H9 (cell line): ENCODE measurements around the gene GIT2. TPM values are rescaled to one million over a fixed set of nuclear protein-coding genes. Genes with fewer than 3 reads are reported as not detected.

Experiments used
- DNase-seq: peaks from one replicate; pipeline ENCODE4 v3.0.0-alpha.2; 2017
- H2AFZ ChIP-seq: one replicate; pipeline ENCODE4 v1.6.1; 2013; ENCODE audit warnings: mild to moderate bottlenecking, low read length, control low read depth, moderate library complexity
- H2AK5ac ChIP-seq: 2 replicates; pipeline ENCODE4 v1.6.1; 2013; ENCODE audit warnings: low read length, control low read depth, mixed read lengths; ENCODE audit not compliant: insufficient read length
- H2BK120ac ChIP-seq: one replicate; pipeline ENCODE4 v1.6.1; 2013; ENCODE audit warnings: low read depth, mild to moderate bottlenecking, low read length, control low read depth, inconsistent platforms; ENCODE audit not compliant: poor library complexity, severe bottlenecking
- H2BK12ac ChIP-seq: 2 replicates; pipeline ENCODE4 v1.6.1; 2013; ENCODE audit warnings: low read length, control low read depth, mixed read lengths, low read depth; ENCODE audit not compliant: insufficient read length
- H2BK15ac ChIP-seq: 2 replicates; pipeline ENCODE4 v1.6.1; 2013; ENCODE audit warnings: low read depth, low read length, control low read depth
- H2BK20ac ChIP-seq: one replicate; pipeline ENCODE4 v1.6.1; 2013; ENCODE audit warnings: low read depth, mild to moderate bottlenecking, low read length, control low read depth, inconsistent platforms; ENCODE audit not compliant: poor library complexity, severe bottlenecking
- H2BK5ac ChIP-seq: 2 replicates; pipeline ENCODE4 v1.6.1; 2013; ENCODE audit warnings: low read length, control low read depth, mixed read lengths; ENCODE audit not compliant: insufficient read length
- H3K14ac ChIP-seq: 2 replicates; pipeline ENCODE4 v1.6.1; 2013; ENCODE audit warnings: low read length, control low read depth; ENCODE audit not compliant: insufficient read depth
- H3K18ac ChIP-seq: 2 replicates; pipeline ENCODE4 v1.6.1; 2013; ENCODE audit warnings: low read depth, mild to moderate bottlenecking, mixed read lengths, low read length, control low read depth; ENCODE audit not compliant: insufficient read length
- H3K23ac ChIP-seq: 2 replicates; pipeline ENCODE4 v1.6.1; 2013; ENCODE audit warnings: low read length, control low read depth, mixed read lengths, low read depth; ENCODE audit not compliant: insufficient read length
- H3K23me2 ChIP-seq: 2 replicates; pipeline ENCODE4 v1.6.1; 2013; ENCODE audit warnings: low read depth, mild to moderate bottlenecking, mixed read lengths, low read length, control low read depth; ENCODE audit not compliant: insufficient read length, poor library complexity, severe bottlenecking
- H3K27ac ChIP-seq: 2 replicates; pipeline ENCODE4 v1.5.1; 2013; ENCODE audit warnings: low read length, control low read depth, mixed read lengths, low read depth; ENCODE audit not compliant: insufficient read length
- H3K27me3 ChIP-seq: 2 replicates; pipeline ENCODE4 v1.6.1; 2013; ENCODE audit warnings: low read length, control low read depth, inconsistent platforms; ENCODE audit not compliant: insufficient read depth
- H3K4ac ChIP-seq: 2 replicates; pipeline ENCODE4 v1.6.1; 2013; ENCODE audit warnings: low read depth, mild to moderate bottlenecking, control low read depth, inconsistent platforms, low read length, moderate library complexity
- H3K4me1 ChIP-seq: 2 replicates; pipeline ENCODE4 v1.6.1; 2013; ENCODE audit warnings: low read length, control low read depth, inconsistent platforms; ENCODE audit not compliant: insufficient read depth
- H3K4me2 ChIP-seq: 2 replicates; pipeline ENCODE4 v1.6.1; 2013; ENCODE audit warnings: low read length, control low read depth, mixed read lengths; ENCODE audit not compliant: insufficient read length, insufficient read depth
- H3K56ac ChIP-seq: 2 replicates; pipeline ENCODE4 v1.6.1; 2013; ENCODE audit warnings: low read depth, mild to moderate bottlenecking, mixed read lengths, low read length, control low read depth; ENCODE audit not compliant: insufficient read length
- H3K79me1 ChIP-seq: 2 replicates; pipeline ENCODE4 v1.6.1; 2013; ENCODE audit warnings: low read depth, mild to moderate bottlenecking, moderate library complexity, low read length, control low read depth, inconsistent platforms; ENCODE audit not compliant: insufficient read depth, poor library complexity, severe bottlenecking
- H3K79me2 ChIP-seq: 2 replicates; pipeline ENCODE4 v1.6.1; 2013; ENCODE audit warnings: low read length, control low read depth, inconsistent platforms; ENCODE audit not compliant: insufficient read depth
- H3K9ac ChIP-seq: 2 replicates; pipeline ENCODE4 v1.6.1; 2013; ENCODE audit warnings: low read length, control low read depth, mixed read lengths; ENCODE audit not compliant: insufficient read length; ENCODE audit errors: extremely low read depth
- H3K9me3 ChIP-seq: one replicate; pipeline ENCODE4 v1.6.1; 2013; ENCODE audit warnings: low read depth, low read length, inconsistent platforms; ENCODE audit not compliant: control insufficient read depth
- H3T11ph ChIP-seq: one replicate; pipeline ENCODE4 v1.6.1; 2013; ENCODE audit warnings: mild to moderate bottlenecking, low read length, control low read depth, inconsistent platforms
- H4K20me1 ChIP-seq: one replicate; pipeline ENCODE4 v1.6.1; 2013; ENCODE audit not compliant: control insufficient read depth, insufficient read length, insufficient read depth
- H4K5ac ChIP-seq: 2 replicates; pipeline ENCODE4 v1.6.1; 2013; ENCODE audit warnings: low read depth, mild to moderate bottlenecking, mixed read lengths, low read length, control low read depth; ENCODE audit not compliant: insufficient read length
- H4K8ac ChIP-seq: replicated peaks from 2 replicates; pipeline ENCODE4 v1.6.1; 2013; ENCODE audit warnings: low read length, control low read depth, mixed read lengths, low read depth; ENCODE audit not compliant: insufficient read length
- H4K91ac ChIP-seq: 2 replicates; pipeline ENCODE4 v1.6.1; 2013; ENCODE audit warnings: low read depth, mild to moderate bottlenecking, moderate library complexity, mixed read lengths, low read length, control low read depth; ENCODE audit not compliant: insufficient read length
- H3K27ac Mint-ChIP-seq, 3 experiments: 2 replicates in 2 of 3; 3 replicates in 1 of 3; pipeline ENCODE4 v1.8.0; 2020 to 2021; ENCODE audit warnings: mixed read lengths in 3 of 3, mild to moderate bottlenecking in 1 of 3, moderate library complexity in 1 of 3
- H3K27me3 Mint-ChIP-seq: 2 replicates; pipeline ENCODE4 v1.8.0; 2021; ENCODE audit warnings: low read depth, mild to moderate bottlenecking, moderate library complexity, mixed read lengths
- H3K36me3 Mint-ChIP-seq, 3 experiments: 2 replicates in 2 of 3; 3 replicates in 1 of 3; pipeline ENCODE4 v1.8.0; 2020 to 2021; ENCODE audit warnings: low read depth in 3 of 3, mixed read lengths in 3 of 3; ENCODE audit not compliant: insufficient read depth in 1 of 3
- H3K4me1 Mint-ChIP-seq, 2 experiments: 2 replicates each; pipeline ENCODE4 v1.8.0; 2020; ENCODE audit warnings: mixed read lengths in 2 of 2
- H3K4me3 Mint-ChIP-seq, 2 experiments: 2 replicates in 1 of 2; 3 replicates in 1 of 2; pipeline ENCODE4 v1.8.0; 2020 to 2021; ENCODE audit warnings: mild to moderate bottlenecking in 2 of 2, mixed read lengths in 2 of 2, moderate library complexity in 1 of 2
- H3K9me3 Mint-ChIP-seq, 2 experiments: 2 replicates in 1 of 2; 3 replicates in 1 of 2; pipeline ENCODE4 v1.8.0; 2020; ENCODE audit warnings: mild to moderate bottlenecking in 2 of 2, mixed read lengths in 2 of 2, moderate library complexity in 1 of 2
- CTCF ChIP-seq: fragments of 200-600 bp; sonication (generic); conservative IDR thresholded peaks from 3 replicates; pipeline ENCODE4 v1.8.0; 2021; ENCODE audit warnings: antibody characterized with exemption, mild to moderate bottlenecking
- WGBS: extraction: QIAGEN DNeasy Blood & Tissue Kit; methylation state at CpG from one replicate; pipeline ENCODE4 v1.1.7; 2013; ENCODE audit warnings: missing lambda C conversion rate, low lambda C conversion rate, mixed read lengths; ENCODE audit not compliant: insufficient read length; ENCODE audit errors: extremely low coverage; 5-methylcytosine and 5-hydroxymethylcytosine counted together
- total RNA-seq: library from RNA; stranded (reverse); gene quantifications from 2 replicates; pipeline ENCODE4 v1.2.1, GENCODE V29; 2021

Gene GIT2
- total RNA-seq, 1 experiment from 2014 or later = 27.0 TPM

GRCh38 chr12:109885616-109886015 lies 110.6 kb downstream of the GIT2 start:
- Histone ChIP-seq H2BK12ac (no peak overlapping the region), H3K4me2 (no peak overlapping the region)
- no peak for TF ChIP-seq CTCF

More at GRCh38 chr12:109885616-109886015, 110.6 kb downstream of the GIT2 start:
- Histone ChIP-seq H3K23me2 (peaks cover 4% of the 10 kb centered on the region), H3K4ac (no peak overlapping the region), H4K5ac (no peak overlapping the region), H3K27ac (no peak overlapping the region), H3K79me2 (no peaks in the 10 kb centered on the region), H3K79me1 (no peaks in the 10 kb centered on the region), H3K9me3 (no peaks in the 10 kb centered on the region), H3K27me3 (no peaks in the 10 kb centered on the region), H2BK15ac (no peak overlapping the region), H3K56ac (no peak overlapping the region), H2AK5ac (no peak overlapping the region), H3K23ac (no peak overlapping the region), H3K14ac (no peak overlapping the region), H3K18ac (no peak overlapping the region), H4K20me1 (no peaks in the 10 kb centered on the region), H4K91ac (no peak overlapping the region), H2BK120ac (no peak overlapping the region), H3T11ph (no peak overlapping the region), H2AFZ (no peak overlapping the region), H2BK20ac (no peak overlapping the region), H4K8ac (no peak overlapping the region), H2BK5ac (no peak overlapping the region), H3K4me1 (peaks cover 11% of the 10 kb centered on the region), H3K9ac (no peak overlapping the region)
- Mint-ChIP-seq H3K4me3 (no peak overlapping the region), H3K4me1 (peaks cover 21 to 23% of the 10 kb centered on the region in 2 experiments), H3K27me3 (peaks cover 24% of the 10 kb centered on the region), H3K36me3 (no peaks in the 10 kb centered on the region), H3K9me3 (no peaks in the 10 kb centered on the region; a peak in 1 of 5 replicates), H3K27ac (no peak overlapping the region)
- no peak for DNase-seq
- no CpG with 5 or more reads among the region's 10 CpGs for WGBS
